Stimulated activated naive CD8-positive, alpha-beta T cell treated with anti-CD3 and anti-CD28 coated beads, Interleukin-15, Interleukin-2, amounts not matched to agents 100 ng/mL and 50 ng/mL, for 24 hours (primary cell): Measurements from ENCODE around the gene MAPKBP1.

Experiments
- H3K27ac Mint-ChIP-seq: one replicate; pipeline ENCODE4 v1.8.0; 2021; ENCODE audit warnings: mild to moderate bottlenecking, mixed read lengths
- H3K27me3 Mint-ChIP-seq: one replicate; pipeline ENCODE4 v1.8.0; 2021; ENCODE audit warnings: mixed read lengths
- H3K36me3 Mint-ChIP-seq: one replicate; pipeline ENCODE4 v1.8.0; 2021; ENCODE audit warnings: low read depth, mixed read lengths
- H3K4me1 Mint-ChIP-seq: one replicate; pipeline ENCODE4 v1.8.0; 2021; ENCODE audit warnings: low read depth, mixed read lengths
- H3K4me3 Mint-ChIP-seq: one replicate; pipeline ENCODE4 v1.8.0; 2021; ENCODE audit warnings: mild to moderate bottlenecking, mixed read lengths
- H3K9me3 Mint-ChIP-seq: one replicate; pipeline ENCODE4 v1.8.0; 2021; ENCODE audit warnings: mixed read lengths

MAPKBP1 gene

DNA sequence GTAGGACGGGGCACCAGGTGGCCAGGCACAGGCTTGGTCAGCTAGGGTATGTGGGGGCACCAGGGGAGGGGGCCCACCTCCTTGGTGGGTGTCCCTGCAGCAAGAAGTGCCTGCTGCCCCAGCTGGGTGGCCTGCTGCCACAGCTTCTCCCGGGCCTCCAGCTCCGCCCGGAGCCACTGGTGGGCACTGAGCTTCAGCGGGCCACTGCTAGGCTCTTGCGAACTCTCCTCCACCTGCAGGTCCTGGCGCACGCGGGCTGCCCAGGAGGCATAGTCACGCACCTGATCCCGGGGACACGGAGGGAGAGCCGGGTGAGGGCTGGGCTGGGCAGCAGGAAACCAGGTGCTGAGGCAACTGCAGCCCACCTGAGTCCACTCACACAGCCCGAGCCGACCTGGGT lies 94.0 kb downstream of the MAPKBP1 start:
- Mint-ChIP-seq H3K9me3 (no peaks in the 10 kb centered on the region), H3K36me3 (no peaks in the 10 kb centered on the region), H3K4me1 (peaks cover 6% of the 10 kb centered on the region), H3K27ac (no peak overlapping the region), H3K4me3 (no peak overlapping the region), H3K27me3 (no peaks in the 10 kb centered on the region)

DNA sequence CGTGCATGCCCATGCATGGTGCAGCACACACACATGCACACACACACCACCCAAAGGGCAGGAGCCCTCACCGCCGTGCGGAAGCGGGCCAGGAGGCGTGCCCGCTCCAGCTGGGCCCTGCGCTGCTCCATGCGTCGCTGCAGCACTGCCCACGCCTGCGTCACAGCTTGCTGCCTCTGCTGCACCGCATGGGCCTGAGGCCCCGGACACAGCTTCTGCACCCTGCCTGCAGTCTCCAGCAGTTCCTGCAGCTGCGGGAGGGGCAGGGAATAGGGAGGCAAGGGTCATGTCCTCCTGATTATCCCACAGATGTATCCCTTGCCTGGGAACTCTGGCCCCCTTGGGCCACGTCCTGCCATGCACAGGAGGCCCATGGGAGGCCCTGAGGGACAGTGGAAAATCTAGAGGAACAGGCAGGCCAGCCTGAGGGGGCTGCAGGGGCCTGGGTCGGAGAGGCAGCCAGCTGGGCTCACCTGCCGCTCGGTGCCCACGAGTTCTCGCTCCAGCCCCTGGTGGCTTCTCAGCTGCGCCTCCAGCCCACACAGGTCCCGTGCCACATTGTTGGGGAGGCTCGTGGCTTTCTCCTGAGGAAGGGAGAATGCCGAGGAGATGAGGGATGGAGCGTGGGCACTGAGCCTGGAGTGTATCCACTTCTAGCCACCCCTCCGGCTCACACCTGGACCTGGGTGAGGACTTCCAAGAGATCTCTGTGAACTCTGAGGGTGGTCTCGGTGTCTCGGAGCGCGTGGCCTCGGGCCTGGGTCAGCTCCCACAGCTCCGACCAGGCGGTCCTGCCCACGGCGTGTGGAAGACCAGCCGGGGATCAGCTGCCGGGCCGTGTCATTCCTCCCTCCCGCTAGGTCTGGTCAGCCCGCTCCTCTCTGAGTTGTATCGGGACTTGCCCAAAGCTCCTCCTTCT lies 95.7 kb downstream of the MAPKBP1 start:
- no peak overlapping the region for H3K27ac Mint-ChIP-seq

DNA sequence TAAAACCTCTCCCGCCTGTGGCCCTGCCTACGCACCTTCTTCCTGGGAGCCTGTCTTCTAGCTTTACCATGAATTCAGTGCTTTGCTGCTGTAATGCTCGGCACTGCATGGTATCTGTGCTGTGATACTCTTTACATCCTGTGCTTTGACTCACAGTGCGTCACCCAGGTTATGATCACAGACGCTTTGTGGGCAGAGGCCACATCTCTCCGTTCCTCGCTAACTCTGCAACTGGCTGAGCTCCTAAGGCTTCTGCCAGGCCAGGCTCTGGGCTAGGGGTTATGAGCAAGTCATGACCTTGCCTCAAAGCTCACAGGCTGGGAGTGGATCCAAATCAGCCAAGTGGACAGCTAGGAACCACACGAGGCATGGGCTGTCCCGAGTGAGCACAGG lies 96.4 kb downstream of the MAPKBP1 start:
- Mint-ChIP-seq H3K4me3 (no peak overlapping the region), H3K27ac (no peak overlapping the region)

More for the DNA sequence above, 95.7 kb downstream of the MAPKBP1 start:
- no peaks in the 10 kb centered on the region for H3K27me3 Mint-ChIP-seq
- no peak overlapping the region for H3K4me3 Mint-ChIP-seq
- no peaks in the 10 kb centered on the region for H3K9me3 Mint-ChIP-seq
- peaks cover 6% of the 10 kb centered on the region for H3K4me1 Mint-ChIP-seq
- no peaks in the 10 kb centered on the region for H3K36me3 Mint-ChIP-seq

DNA sequence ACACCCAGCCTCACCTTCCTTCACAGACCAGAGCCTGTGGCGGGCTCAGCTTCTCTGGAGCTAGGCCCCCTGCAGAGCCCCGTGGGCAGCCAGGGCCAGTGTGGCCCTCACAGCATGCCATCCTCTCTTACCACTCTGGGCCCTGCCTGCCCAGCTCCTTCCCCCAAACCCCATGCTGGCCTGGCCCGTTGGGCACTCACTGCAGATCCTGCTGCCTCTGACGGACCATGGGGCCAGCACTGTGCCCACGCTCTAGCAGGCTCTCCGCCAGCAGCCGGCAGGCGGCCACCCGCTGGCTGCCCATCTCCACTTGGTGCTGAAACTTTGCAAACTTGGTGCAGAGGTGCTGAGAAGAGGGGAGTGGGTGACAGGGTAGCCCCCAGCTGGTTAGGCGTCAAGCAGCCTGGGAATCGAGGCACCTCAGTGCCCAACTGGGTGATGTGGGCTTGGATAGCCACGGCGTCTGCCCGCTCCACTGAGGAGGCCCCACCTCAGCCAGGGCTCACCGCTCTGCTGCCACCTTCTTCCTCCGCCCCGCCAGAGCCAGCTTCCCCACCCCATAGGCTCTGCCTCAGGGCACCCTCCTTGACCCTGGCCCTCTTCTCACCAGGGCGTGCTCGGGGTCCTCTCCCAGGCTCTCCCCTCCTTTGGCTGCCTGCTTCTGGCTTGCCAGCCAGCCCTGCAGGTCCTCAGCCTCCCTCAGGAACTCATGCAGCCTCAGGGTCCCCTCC lies 97.1 kb downstream of the MAPKBP1 start:
- no peaks in the 10 kb centered on the region for H3K9me3 Mint-ChIP-seq
- H3K27ac Mint-ChIP-seq: no peak overlapping the region
- no peaks in the 10 kb centered on the region for H3K36me3 Mint-ChIP-seq
- H3K27me3 Mint-ChIP-seq: no peaks in the 10 kb centered on the region
- H3K4me3 Mint-ChIP-seq: no peak overlapping the region
- H3K4me1 Mint-ChIP-seq: peaks cover 6% of the 10 kb centered on the region

More for the DNA sequence above, 96.4 kb downstream of the MAPKBP1 start:
- no peaks in the 10 kb centered on the region for H3K9me3 Mint-ChIP-seq
- H3K27me3 Mint-ChIP-seq: no peaks in the 10 kb centered on the region
- H3K36me3 Mint-ChIP-seq: no peaks in the 10 kb centered on the region
- H3K4me1 Mint-ChIP-seq: peaks cover 6% of the 10 kb centered on the region

DNA sequence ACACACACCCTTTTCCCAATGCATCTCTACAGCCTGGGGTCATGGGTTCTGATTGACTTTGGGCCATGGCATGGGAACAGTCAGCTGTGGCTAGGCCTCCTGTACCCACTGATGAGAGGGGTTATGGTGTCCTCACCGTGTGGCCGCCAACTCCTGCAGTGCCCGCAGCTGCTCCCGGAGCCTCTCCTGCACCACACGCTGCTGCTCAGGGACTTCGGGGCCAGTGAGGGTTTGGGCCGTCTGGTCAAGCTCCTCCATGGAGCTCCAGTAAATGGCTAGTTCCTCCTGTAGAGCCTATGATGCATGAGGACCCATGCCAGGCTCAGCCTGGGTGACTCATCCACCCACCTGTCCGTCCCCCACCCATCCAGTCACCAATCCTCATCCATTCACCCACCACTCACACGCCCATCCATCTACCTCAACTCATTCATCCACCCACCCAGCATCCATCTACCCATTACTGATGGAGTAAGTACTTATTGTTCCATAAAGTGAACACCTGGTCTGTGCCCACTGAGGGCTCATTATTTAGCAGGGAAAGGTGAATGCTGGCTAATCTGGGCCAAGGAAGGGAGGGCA lies 98.0 kb downstream of the MAPKBP1 start:
- H3K4me1 Mint-ChIP-seq: peaks cover 6% of the 10 kb centered on the region
- no peaks in the 10 kb centered on the region for H3K27me3 Mint-ChIP-seq
- H3K36me3 Mint-ChIP-seq: no peaks in the 10 kb centered on the region
- no peak overlapping the region for H3K4me3 Mint-ChIP-seq
- H3K27ac Mint-ChIP-seq: no peak overlapping the region
- no peaks in the 10 kb centered on the region for H3K9me3 Mint-ChIP-seq

DNA sequence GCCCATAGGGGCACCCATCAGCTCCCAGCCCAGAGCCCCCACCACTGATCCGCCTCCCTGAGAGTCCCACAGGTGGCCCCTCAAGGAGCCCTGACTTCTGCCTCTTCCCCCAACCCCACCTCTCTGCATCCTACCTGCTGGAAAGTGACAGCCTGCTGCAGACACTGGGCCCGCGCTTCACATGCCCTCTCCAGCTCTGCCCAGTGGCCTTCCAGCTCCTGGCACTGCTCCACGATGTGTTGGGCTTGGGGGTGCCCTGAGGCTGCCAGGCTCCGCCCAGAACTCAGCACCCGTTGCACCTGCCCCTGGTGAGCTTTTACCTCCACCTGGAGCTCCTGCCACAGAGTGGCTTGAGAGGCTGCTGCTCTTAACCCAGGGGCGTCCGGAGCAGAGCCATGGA lies 99.4 kb downstream of the MAPKBP1 start:
- Mint-ChIP-seq H3K27me3 (no peaks in the 10 kb centered on the region), H3K27ac (no peak overlapping the region), H3K9me3 (no peaks in the 10 kb centered on the region), H3K36me3 (no peaks in the 10 kb centered on the region), H3K4me1 (peaks cover 6% of the 10 kb centered on the region), H3K4me3 (no peak overlapping the region)

DNA sequence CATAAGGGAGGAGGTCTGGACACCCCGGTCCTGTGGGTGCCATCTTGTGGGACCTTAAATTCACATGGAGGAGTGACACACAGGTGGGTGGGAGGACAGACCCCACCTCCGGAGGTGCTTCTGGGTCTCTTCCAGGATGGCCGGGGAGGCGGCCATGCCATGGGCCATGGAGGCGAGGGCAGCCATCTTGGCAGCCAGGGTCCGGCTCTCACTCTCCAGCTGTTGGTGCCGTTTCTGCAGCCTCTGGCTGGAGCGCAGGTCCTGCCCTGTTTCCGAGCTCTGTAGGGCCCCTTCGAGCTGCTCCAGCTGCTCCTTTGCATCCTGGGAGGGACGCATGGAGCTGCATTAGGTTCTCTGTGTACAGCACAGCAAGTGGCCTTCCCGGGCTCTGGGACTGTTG lies 100.5 kb downstream of the MAPKBP1 start:
- H3K4me3 Mint-ChIP-seq: no peak overlapping the region
- peaks cover 3% of the 10 kb centered on the region for H3K27me3 Mint-ChIP-seq
- H3K4me1 Mint-ChIP-seq: peaks cover 6% of the 10 kb centered on the region
- no peaks in the 10 kb centered on the region for H3K36me3 Mint-ChIP-seq
- H3K9me3 Mint-ChIP-seq: no peaks in the 10 kb centered on the region
- no peak overlapping the region for H3K27ac Mint-ChIP-seq

DNA sequence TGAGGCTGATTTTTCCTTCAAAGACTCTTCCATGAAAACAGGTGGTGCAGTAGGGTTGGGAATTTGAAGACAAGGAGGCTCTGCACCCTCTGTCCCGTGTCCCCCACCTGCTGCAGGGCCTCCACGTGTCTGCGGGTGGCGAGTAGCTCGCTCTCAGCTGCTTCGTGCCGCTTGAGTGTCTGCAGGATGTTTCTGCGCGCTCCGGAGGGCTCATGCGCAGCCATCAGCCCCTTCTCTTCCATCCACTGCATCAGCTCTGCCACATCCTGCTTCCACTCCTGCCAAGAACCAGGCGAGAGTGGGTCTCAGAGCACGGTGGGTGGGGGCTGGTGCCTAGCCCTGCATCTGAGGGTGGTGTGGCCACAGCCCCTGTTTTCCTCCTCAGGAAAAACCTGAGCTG lies 101.7 kb downstream of the MAPKBP1 start:
- Mint-ChIP-seq H3K36me3 (no peaks in the 10 kb centered on the region), H3K4me1 (peaks cover under 1% of the 10 kb centered on the region), H3K27ac (no peak overlapping the region), H3K9me3 (no peaks in the 10 kb centered on the region), H3K27me3 (peaks cover 10% of the 10 kb centered on the region), H3K4me3 (no peak overlapping the region)

DNA sequence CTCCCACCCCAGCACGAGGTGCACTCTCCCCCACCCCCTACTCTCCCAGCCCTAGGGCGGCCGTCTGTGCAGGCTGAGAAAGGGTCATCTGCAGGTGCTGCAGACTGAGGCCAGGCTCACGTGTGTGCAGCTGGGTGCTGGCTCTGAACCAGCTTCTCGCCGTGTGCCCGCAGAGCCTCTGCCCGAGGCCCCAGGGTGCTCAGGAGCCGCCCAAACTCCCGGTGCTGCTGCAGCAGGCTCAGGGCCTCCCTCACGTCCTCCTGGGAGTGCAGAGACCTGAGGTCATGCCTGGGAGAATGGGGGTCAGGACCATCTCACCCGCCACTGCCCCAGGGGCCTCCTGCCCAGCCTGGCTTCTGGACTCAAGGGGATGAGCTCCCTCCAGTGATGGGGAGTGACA lies 102.4 kb downstream of the MAPKBP1 start:
- H3K27me3 Mint-ChIP-seq: peaks cover 16% of the 10 kb centered on the region
- no peak overlapping the region for H3K4me3 Mint-ChIP-seq
- H3K9me3 Mint-ChIP-seq: no peaks in the 10 kb centered on the region
- H3K4me1 Mint-ChIP-seq: peaks cover 7% of the 10 kb centered on the region
- no peaks in the 10 kb centered on the region for H3K36me3 Mint-ChIP-seq
- H3K27ac Mint-ChIP-seq: no peak overlapping the region
